ENCODE data around the gene PRR29.
A peak's percentile ranks its signal among the peaks of the same experiment; 100 is the strongest.

Gene PRR29

DNA sequence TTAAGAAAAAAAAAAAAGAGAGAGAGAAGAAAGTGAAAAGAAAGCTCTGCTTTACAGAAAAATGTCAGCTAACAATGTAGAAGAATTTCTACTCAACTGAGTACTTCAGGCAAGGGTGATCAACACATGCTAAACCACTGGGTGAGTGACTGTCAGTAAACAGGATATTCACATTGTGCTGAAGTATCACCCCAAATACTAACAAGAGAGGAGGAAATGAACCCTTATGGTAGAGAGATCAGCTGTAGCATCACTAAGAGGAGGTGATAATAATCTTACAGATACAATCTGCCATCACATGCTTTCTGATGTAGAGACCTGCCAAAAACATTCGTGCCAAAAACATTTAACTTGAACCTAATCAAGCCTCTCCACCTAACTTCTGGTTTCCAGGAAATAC is 53.0 kb downstream of the PRR29 start:
- peak; percentile 60 for DNase-seq

- DNase-seq, result no peak
Observed at GRCh38 chr17:64053101-64053500, 55.0 kb downstream of the PRR29 start.

All from activated CD4-positive, alpha-beta T cell treated with anti-CD3 and anti-CD28 coated beads, Interleukin-2, amount 50 U/mL, for 16 hours (primary cell).